NB4 (cell line): ENCODE data around the gene SEMA6B.

Source experiments
- DNase-seq: peaks from one replicate; pipeline ENCODE4 v3.0.0; 2010; ENCODE audit warnings: low read depth
- H3K4me3 ChIP-seq: one replicate; pipeline ENCODE4 v1.5.1; 2011; ENCODE audit warnings: mild to moderate bottlenecking, low read depth, low read length, moderate library complexity
- MYC ChIP-seq: IDR thresholded peaks from 2 replicates; pipeline ENCODE4 v1.6.1; 2011; ENCODE audit warnings: low read depth, low read length
- POLR2A ChIP-seq: IDR thresholded peaks from 2 replicates; pipeline ENCODE4 v1.6.1; 2011; ENCODE audit warnings: mild to moderate bottlenecking; ENCODE audit not compliant: insufficient read length; ENCODE audit errors: extremely low read depth
- TF ChIP-seq, protein P1 (sequence below): IDR thresholded peaks from 2 replicates; pipeline ENCODE4 v1.6.1; 2011; ENCODE audit warnings: low read depth, low read length
- TF ChIP-seq, protein P2 (sequence below): IDR thresholded peaks from one replicate; pipeline ENCODE4 v1.5.1; 2012; ENCODE audit warnings: low read depth, low read length

Gene SEMA6B

DNA sequence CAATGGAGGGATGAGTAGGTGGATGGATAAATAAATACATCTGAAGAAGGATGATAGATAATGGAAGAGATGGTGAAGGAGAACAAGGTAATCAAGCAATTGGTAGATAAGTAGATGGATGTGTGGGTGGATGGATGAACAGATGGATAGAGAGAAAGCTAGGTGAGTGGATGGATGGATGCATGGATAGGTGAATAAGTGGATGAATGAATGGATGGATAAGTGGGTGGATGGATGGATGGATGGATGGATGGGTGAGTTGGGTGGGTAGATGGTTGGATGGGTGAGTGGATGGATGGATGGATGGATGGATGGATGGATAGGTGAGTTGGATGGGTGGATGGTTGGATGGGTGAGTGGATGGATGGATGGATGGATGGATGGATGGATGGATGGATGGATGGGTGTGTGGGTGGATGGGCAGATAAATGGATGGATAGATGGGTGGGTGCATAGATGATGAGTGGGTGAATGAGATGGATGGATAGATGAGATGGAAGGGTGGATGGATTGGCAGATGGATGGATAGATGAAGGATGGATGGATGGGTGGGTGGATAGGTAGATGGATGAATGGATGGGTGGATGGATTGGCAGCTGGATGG is 6.3 kb downstream of the SEMA6B start:
- no peak for TF ChIP-seq MYC
- TF ChIP-seq POLR2A: no peak
- TF ChIP-seq, protein P1, sequence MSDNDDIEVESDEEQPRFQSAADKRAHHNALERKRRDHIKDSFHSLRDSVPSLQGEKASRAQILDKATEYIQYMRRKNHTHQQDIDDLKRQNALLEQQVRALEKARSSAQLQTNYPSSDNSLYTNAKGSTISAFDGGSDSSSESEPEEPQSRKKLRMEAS: no peak
- TF ChIP-seq, protein P2, sequence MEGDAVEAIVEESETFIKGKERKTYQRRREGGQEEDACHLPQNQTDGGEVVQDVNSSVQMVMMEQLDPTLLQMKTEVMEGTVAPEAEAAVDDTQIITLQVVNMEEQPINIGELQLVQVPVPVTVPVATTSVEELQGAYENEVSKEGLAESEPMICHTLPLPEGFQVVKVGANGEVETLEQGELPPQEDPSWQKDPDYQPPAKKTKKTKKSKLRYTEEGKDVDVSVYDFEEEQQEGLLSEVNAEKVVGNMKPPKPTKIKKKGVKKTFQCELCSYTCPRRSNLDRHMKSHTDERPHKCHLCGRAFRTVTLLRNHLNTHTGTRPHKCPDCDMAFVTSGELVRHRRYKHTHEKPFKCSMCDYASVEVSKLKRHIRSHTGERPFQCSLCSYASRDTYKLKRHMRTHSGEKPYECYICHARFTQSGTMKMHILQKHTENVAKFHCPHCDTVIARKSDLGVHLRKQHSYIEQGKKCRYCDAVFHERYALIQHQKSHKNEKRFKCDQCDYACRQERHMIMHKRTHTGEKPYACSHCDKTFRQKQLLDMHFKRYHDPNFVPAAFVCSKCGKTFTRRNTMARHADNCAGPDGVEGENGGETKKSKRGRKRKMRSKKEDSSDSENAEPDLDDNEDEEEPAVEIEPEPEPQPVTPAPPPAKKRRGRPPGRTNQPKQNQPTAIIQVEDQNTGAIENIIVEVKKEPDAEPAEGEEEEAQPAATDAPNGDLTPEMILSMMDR: no peak
- H3K4me3 ChIP-seq: no peak overlapping the region
- DNase-seq: no peak

DNA sequence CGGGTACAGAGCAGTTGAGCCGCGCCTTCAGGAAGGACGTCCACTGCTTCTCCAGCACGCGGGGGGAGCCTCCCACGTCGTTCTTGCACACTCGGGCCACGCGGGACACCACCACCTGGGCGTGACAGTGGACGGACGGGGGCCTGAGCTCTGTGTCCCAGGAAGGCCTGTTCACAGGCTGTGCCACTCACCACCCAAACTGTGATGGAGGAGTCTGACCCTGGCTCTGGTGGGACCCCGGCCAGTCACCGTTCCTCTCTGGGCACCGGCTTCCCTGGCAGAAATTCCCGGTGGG is 7.0 kb downstream of the SEMA6B start:
- TF ChIP-seq, protein P2: no peak
- TF ChIP-seq MYC (no peak), POLR2A (no peak)
- TF ChIP-seq, protein P1: no peak
- DNase-seq: no peak

DNA sequence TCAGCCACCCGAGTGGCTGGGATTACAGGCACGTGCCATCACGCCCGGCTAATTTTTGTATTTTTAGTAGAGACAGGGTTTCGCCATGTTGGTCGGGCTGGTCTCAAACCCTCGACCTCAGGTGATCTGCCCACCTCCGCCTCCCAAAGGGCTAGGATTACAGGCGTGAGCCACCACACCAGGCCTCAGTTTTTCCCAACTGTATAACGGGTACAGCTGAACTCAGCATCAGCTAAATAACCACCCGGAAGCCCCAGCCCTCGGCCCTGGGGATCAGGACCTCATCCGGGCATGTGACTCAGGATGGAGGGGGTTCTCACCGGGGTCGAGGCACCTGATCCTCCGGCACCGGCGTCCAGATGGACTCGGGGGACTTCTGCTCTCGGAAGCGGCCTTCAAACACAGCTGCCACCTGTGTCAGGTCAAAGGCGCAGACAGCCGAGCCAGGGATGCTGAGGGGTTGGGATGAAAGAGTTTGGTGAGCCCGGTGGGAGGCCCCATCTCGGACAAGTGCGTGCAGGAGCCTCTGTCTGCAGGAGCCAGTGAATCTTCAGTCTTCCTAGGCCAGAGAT is 8.9 kb downstream of the SEMA6B start:
- DNase-seq: no peak
- TF ChIP-seq, protein P1: no peak
- TF ChIP-seq MYC (no peak), POLR2A (no peak)
- TF ChIP-seq, protein P2: no peak
- H3K4me3 ChIP-seq: no peak overlapping the region

More for the DNA sequence above, 7.0 kb downstream of the SEMA6B start:
- H3K4me3 ChIP-seq: no peak overlapping the region

DNA sequence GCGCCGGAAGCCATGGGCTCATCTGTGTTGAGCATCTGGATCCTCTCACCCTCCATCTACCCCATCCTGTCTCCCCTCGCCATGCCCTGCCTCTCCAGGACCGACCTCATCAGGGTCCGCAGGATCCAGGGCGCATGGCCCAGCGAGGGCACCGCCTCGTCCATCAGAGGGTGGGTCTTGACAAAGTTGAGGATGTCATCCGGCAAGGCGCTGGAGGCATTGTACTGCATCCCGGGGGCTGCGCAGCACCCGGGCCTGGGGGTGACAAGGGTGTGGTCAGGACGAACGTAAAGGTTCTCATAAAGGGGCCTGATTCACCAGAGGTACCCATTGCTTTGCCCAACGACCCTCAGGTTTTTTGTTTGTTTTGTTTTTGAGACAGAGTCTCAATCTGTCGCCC is 9.5 kb downstream of the SEMA6B start:
- TF ChIP-seq MYC (no peak), POLR2A (no peak)
- TF ChIP-seq, protein P2: no peak
- TF ChIP-seq, protein P1: no peak
- no peak for DNase-seq

DNA sequence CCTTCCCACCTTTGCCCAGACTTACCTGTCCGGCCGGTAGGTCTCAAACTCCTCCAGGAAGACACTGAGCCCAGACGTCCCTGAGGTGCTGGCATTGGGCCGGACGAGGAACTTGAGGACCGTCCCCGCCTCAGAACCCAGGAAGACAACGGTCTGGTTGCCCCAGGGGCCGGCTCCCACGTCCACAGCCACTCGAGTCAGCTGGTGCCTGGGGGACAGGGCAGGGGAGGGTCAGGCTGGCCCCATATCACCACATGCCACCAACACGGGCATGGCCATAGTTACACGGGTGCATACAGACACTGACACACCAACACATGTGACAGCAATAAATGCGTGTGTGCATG is 11.3 kb downstream of the SEMA6B start:
- no peak for DNase-seq
- no peak overlapping the region for H3K4me3 ChIP-seq
- TF ChIP-seq MYC (no peak), POLR2A (no peak)
- TF ChIP-seq, protein P1: no peak
- TF ChIP-seq, protein P2: no peak

More for the DNA sequence above, 9.5 kb downstream of the SEMA6B start:
- H3K4me3 ChIP-seq: no peak overlapping the region
